Neural progenitor cell (in vitro differentiated cells): ENCODE measurements around the gene FAM110A.
"Not testable (repeated sequence)": the region's sequence is repeated elsewhere in the genome, so short reads cannot be mapped to it uniquely, and the experiment has no call there.

Experiments
- EZH2 ChIP-seq: fragments of 200-600 bp; sonication (generic); IDR thresholded peaks from 2 replicates; pipeline ENCODE4 v1.6.1; 2017; ENCODE audit warnings: antibody characterized with exemption, mild to moderate bottlenecking, moderate library complexity
- EZH2phosphoT487 ChIP-seq: fragments of 200-600 bp; sonication (generic); IDR thresholded peaks from 2 replicates; pipeline ENCODE4 v1.6.1; 2017; ENCODE audit warnings: antibody characterized with exemption
- TF ChIP-seq, protein P1 (sequence below): fragments of 200-600 bp; sonication (generic); IDR thresholded peaks from 2 replicates; pipeline ENCODE4 v1.5.1; 2017; ENCODE audit warnings: antibody characterized with exemption, mild to moderate bottlenecking

DNA sequence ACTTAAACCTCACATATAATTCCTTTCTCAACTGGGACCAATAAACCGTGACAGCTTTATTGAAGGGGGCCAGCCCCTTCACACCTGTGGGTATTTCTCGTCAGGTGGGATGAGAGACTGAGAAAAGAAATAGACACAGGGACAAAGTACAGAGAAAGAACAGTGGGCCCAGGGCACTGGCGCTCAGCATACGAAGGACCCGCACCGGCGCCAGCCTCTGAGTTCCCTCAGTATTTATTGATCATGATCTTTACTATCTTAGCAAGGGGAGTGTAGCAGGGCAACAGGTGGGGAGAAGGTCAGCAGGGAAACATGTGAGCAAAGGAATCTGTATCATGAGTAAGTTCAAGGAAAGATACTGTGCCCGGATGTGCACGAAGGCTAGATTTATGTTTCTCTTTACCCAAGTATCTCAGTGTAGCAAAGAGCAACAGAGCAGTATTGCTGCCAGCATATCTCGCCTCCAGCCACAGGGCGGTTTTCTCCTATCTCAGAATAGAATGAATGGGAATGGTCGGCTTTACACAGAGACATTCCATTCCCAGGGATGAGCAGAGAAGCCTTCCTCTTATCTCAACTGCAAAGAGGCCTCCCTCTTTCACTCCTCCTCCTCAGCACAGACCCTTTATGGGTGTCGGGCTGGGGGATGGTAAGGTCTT lies 21.6 kb upstream of the FAM110A start:
- TF ChIP-seq, protein P1, sequence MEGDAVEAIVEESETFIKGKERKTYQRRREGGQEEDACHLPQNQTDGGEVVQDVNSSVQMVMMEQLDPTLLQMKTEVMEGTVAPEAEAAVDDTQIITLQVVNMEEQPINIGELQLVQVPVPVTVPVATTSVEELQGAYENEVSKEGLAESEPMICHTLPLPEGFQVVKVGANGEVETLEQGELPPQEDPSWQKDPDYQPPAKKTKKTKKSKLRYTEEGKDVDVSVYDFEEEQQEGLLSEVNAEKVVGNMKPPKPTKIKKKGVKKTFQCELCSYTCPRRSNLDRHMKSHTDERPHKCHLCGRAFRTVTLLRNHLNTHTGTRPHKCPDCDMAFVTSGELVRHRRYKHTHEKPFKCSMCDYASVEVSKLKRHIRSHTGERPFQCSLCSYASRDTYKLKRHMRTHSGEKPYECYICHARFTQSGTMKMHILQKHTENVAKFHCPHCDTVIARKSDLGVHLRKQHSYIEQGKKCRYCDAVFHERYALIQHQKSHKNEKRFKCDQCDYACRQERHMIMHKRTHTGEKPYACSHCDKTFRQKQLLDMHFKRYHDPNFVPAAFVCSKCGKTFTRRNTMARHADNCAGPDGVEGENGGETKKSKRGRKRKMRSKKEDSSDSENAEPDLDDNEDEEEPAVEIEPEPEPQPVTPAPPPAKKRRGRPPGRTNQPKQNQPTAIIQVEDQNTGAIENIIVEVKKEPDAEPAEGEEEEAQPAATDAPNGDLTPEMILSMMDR, result not testable (repeated sequence)
- not testable (repeated sequence) for TF ChIP-seq EZH2, EZH2phosphoT487
